Gastrocnemius medialis (tissue), 4 donors: ENCODE data around the gene KLF2.

ENCODE experiments used
- POLR2A ChIP-seq, 2 donors: fragments of 450-650 bp; IDR thresholded peaks; one replicate each; pipeline ENCODE4 v1.6.1; 2017; ENCODE audit warnings: antibody characterized with exemption in 2 of 2, mild to moderate bottlenecking in 2 of 2, moderate library complexity in 2 of 2
- TF ChIP-seq, protein P1 (sequence below), 5 experiments: fragments of 450-650 bp in 3 of 5; fragments of 200-600 bp in 2 of 5; sonication (generic) in 2 of 5; IDR thresholded peaks in 4 of 5; conservative IDR thresholded peaks in 1 of 5; 1 replicate in 4 of 5; 2 replicates in 1 of 5; pipeline ENCODE4 v1.5.1; 2016 to 2019; ENCODE audit warnings: antibody characterized with exemption in 5 of 5, mild to moderate bottlenecking in 3 of 5, moderate library complexity in 3 of 5

DNA sequence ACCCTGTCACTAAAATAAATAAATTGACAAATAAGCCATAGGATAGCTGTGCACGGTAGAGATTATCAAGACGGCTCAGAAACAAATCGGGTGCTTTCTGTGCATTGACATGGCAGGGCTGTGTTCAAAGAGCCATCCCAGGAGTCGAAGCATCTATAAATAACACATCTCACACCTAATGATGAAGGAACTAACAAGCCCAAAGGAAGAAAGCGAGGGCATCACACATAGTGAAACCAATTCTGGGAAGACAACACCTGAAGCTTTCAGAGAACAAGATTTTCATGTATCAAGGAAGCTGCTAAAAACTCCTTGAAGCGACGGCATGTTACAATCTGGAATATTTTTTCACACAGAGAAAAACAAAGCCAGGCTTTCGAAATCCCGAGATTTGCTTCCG lies 36.1 kb downstream of the KLF2 start:
- TF ChIP-seq, protein P1, sequence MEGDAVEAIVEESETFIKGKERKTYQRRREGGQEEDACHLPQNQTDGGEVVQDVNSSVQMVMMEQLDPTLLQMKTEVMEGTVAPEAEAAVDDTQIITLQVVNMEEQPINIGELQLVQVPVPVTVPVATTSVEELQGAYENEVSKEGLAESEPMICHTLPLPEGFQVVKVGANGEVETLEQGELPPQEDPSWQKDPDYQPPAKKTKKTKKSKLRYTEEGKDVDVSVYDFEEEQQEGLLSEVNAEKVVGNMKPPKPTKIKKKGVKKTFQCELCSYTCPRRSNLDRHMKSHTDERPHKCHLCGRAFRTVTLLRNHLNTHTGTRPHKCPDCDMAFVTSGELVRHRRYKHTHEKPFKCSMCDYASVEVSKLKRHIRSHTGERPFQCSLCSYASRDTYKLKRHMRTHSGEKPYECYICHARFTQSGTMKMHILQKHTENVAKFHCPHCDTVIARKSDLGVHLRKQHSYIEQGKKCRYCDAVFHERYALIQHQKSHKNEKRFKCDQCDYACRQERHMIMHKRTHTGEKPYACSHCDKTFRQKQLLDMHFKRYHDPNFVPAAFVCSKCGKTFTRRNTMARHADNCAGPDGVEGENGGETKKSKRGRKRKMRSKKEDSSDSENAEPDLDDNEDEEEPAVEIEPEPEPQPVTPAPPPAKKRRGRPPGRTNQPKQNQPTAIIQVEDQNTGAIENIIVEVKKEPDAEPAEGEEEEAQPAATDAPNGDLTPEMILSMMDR (IDR thresholded peaks at IDR 0.05 in 4 of 5, conservative IDR thresholded peaks at IDR 0.05 in 1 of 5) = no peak
- no peak for TF ChIP-seq POLR2A (IDR thresholded peaks at IDR 0.05)
